ENCODE measurements around the gene KIAA1671.
"Not testable (repeated sequence)": the region's sequence is repeated elsewhere in the genome, so short reads cannot be mapped to it uniquely, and the experiment has no call there.

KIAA1671 gene

DNA sequence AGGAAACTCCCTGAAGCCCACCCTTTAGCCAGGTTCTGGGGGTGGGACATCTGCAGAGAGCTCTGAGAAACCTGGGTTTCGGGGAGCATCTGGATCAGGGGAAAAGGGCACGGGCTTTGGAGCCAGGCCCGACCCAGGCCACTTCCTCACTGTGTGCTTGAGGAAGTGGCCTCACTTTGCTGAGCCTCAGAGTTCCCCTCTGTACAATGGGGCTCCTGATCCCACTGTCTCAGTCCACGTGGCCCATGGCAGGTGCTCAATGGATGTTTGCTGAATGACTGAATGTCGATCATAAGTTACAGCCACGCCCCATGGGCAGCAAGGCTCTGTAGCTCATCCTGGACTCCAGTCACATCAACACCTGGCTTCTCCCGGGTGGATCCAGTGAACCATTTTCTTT is 248.5 kb downstream of the KIAA1671 start:
- no peak for DNase-seq (ENCODE audit: low read depth, low spot score)

DNA sequence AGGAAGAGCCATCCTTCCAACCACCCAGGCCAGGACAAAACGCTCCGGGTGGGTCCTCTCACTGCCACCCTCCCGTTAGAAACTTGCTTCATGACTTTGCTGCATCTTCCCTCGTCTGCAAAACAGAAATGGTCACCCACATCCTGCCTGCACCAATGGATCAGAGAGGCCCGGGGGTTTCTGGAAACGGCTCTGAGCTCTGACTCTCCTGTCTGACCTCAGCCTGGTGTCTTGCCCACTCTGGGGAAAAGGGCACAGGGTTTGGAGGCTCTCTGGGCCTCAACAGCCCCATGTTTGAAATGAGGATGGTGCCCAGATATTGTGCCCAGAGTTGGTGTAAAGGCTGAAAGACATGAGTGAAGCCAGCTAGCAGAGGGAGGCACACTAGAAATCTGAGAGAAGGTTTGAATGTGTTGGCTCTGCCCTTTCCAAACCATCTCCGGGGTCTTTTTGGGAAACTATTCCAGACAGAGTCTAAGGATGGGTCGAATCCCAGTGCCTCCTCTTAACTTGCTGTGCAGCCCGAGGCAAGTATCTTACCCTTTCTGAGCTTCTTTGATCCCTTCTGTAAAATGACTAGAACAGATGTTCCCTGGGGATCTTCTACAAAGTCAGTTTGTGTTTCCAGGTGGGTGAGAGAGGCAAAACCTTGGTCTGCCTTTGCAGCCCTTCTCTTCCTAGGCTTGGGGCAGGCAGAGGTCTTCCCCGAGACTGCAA is 249.2 kb downstream of the KIAA1671 start:
- DNase-seq (ENCODE audit: low read depth, low spot score), result no peak

DNA sequence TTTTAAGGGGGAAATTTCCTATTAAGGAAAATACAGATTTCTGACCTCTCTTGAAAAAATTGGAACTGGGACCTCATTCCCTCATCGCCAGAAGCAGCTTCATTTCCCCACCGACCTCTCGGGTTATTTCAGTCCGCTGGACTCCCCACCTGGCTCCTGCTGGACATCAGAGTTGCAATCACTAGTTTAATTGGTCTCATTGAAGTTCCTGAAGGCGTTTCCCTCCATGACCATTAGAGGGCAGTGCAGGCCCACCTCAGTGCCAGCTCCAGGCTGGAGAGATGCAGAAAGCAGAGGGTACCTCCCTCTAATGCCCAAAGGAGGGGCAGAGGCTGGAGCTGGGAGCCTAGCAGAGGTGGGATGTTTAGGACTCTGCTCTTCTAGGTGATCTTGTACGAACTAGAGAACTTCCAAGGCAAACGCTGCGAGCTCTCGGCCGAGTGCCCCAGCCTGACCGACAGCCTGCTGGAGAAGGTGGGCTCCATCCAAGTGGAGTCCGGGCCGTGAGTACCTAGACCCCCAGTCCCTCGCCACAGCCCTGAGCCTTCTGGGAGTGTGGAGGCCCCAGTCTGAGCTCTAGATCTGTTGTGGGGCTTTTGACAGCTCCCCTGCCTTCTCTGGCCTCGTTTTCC is 249.9 kb downstream of the KIAA1671 start:
- DNase-seq (ENCODE audit: low read depth, low spot score), result no peak

DNA sequence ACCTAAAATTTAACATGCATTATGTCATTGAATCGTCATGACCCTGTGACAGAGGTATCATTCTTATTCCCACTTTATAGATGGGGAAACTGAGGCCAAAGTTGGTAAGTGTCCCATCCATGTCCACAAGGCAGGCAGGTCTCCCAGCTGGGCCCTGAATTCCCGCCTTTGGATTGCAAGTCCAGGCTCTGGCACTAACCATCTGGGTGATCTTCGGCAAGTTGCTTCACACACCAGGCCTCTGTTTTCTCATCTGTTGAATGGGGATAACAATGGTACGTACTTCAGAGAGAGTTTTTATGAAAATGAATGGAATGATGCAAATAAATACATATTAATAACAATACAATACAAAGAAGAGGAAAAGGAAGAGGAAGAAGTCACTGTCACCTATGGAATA is 250.6 kb downstream of the KIAA1671 start:
- DNase-seq (ENCODE audit: low read depth, low spot score), result no peak

DNA sequence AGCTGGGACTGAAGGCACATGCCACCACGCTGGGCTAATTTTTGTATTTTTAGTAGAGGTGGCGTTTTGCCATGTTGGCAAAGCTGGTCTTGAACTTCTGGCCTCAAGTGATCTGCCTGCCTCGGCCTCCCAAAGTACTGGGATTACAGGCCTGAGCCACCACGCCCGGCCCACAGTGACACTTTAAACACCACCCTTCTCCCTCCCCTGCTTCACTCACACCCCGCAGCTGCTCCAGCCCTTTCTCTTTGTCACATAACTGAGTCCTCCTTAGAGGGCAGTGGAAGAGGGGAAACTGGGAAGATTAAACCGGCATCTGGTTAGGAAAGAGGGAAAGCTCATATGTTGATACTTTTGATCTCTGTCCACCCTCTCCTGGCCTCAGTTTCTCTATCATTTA is 252.0 kb downstream of the KIAA1671 start:
- not testable (repeated sequence) for DNase-seq (ENCODE audit: low read depth, low spot score)

DNA sequence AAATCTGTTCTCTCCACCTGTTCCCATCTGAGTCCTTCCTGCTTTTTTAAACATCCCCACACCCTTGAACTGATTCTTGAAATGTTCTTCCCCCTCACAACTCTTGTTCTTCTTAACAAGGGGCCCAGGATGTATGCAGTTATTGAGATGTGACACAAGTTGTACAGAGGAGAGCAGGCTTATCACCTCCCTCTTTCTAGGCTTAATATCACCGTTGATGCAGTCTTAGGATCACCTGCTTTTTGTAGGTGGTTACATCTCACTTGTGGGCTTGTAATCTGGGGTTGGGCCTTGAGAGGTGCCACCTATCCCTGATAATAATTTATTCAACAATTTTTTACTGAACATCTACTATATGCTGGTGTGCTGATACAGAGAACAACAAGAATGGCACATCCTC is 253.3 kb downstream of the KIAA1671 start:
- DNase-seq (ENCODE audit: low read depth, low spot score), result no peak

DNA sequence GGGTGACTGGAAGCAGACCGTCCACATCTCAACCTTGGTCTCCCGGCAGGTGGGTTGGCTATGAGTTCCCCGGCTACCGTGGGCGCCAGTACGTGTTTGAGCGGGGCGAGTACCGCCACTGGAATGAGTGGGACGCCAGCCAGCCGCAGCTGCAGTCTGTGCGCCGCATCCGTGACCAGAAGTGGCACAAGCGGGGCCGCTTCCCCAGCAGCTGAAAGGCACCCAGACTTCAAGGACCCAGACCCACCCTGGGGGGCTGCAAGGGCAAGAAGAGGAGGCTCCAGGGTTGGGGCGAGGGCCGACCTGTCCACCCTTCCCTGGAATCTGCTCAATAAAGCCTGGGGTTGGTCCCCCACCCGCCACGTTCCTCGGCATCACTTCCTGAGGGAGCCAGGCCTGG is 254.5 kb downstream of the KIAA1671 start:
- DNase-seq (ENCODE audit: low read depth, low spot score), result no peak

DNA sequence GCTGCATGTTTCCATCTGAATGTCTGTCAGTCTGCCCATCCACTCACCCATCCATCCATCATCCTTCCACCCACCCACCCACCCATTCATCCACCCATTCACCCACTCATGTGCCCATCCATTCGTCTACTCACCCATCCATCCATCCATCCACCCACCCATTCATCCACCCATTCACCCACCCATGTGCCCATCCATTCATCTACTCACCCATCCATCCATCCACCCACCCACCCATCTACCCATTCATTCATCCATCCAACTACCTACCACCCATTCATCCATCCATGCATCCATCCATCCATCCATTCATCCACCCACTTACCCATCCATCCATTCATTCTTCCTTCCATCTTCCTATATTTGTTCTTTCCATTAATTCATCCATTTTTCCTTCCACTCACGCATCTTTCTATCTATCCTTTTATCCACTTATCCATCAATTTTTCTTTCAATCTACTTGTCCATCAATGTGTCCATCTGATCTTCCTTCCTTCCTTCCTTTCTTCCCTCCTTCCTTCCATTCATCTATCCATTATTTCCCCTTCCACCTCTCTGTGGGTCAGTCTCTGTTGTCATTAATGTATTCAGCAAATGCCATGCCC is 255.1 kb downstream of the KIAA1671 start:
- DNase-seq (ENCODE audit: low read depth, low spot score), result no peak

DNA sequence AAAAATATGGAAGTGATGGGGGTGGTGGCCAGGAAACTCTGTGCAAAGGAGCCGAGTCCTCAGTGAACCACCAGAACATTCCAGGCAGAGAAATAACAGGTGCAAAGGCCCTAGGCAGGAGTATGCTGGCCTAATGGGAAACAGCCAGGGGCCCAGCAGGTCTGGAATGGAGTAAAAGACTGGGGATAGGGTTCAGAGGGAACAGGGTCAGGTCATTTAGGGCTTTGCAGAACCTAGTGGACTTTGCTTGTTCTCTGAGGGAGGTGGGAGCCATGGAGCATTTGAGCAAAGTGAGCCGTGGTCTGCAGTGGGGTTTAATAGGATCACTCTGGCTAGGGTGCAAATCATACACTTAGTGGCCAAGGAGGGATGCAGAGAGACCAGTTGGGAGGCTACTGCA is 255.8 kb downstream of the KIAA1671 start:
- no peak for DNase-seq (ENCODE audit: low read depth, low spot score)

DNA sequence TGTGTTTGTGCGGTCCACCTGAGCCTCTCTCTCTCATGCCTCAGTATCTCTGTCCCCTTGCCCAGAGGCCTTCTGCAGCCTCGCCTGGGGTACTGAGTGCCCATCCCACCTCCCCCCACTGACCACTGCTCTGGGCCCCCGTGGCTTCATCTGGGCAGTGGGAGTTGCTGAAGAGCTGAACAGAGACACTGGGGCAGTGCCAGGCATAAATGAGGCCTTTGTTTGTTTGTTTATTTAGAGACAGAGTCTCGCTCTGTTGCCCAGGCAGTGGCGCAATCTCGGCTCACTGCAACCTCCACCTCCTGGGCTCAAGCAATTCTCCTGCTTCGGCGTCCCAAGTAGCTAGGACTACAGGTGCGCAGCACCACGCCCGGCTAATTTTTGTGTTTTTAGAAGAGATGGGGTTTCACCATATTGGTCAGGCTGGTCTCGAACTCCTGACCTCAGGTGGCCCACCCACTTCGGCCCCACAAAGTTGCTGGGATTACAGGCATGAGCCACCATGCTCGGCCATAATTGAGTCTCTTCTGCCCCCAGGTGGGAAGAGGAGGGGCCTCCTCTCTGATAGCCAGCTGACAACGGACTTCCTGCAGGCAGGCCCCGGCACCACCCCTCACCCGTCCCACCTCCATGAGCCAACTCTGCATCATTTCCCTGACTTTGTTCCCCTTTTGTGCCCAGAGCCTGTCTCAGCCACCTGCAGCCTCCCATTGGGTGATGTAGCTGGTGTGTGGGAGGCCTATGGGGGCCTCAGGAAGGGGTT is 256.4 kb downstream of the KIAA1671 start:
- DNase-seq (ENCODE audit: low read depth, low spot score), result no peak

DNA sequence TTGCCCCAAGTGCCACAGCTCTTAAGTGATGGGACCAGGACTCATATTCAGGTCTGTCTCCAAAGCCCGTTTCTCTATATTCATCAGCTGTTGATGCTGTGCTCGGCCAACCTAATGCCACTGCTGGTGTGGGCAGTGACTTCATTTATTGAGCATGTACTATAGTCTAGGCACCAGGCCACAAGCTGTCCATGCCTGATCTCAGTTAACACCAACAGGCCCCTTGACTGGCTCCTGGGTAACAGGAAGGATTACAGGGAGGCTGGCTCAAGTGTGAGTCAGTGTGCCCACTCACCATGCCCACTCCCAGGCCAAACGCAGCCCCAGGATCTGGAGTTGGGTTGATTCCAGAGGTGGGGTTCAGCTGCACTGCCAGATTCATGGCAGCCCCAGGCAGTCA is 258.3 kb downstream of the KIAA1671 start:
- DNase-seq (ENCODE audit: low read depth, low spot score), result no peak

DNA sequence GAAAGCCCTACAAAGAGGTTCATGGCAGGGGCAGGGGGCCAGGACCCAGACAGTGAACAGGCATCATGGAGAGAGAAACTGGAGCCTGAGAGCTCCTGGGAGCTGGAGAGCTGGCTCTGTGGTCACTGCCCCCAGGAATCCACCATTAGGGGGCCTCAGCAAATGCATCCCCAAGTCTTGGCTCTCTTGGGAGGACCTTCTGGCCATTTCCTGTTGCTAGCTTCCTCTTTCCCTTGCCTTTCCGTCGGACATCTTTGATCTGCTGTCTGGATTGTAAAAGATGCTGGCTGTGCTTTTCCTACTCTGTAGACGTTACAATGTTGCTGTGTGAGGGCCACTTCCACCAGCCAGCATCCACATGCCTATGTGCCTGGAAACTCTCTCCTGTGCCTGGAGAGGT is 259.8 kb downstream of the KIAA1671 start:
- DNase-seq (ENCODE audit: low read depth, low spot score), result no peak

DNA sequence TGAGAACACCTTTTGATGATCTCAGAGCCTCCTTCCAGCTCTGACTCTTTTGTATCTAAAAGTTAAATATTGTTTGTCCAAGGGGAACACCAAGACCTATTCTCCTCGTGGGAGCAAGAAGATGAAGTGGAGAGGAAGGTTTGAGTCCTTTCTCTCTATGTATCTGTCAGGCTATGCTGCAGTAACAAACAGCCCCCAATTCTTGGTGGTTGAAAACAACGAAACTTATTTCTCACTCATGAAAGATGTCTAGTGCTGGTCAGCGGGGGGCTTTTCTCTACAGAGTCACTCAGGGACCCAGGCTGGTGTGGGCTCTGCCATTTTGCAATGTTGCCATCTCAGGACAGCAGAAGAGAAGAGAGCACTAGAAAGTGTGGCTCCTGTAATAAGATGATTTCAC is 260.7 kb downstream of the KIAA1671 start:
- no peak for DNase-seq (ENCODE audit: low read depth, low spot score)

DNA sequence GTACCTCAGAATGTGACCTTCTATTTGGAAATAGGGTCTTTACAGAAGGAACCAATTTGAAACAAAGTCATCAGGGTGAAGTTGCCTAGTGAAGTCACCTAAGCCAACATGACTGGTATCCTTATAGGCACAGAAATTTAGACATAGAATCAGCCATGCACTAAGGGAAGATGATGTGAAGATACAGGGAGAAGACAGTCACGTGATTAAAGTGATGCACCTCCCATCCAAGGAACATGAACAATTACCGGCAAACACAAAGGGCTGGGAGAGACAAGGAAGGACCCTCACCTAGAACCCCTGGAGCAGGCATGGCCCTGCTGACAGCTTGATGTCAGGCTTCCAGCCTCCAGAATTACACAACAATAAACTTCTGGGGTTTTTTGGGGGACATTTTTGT is 263.7 kb downstream of the KIAA1671 start:
- DNase-seq (ENCODE audit: low read depth, low spot score), result no peak

DNA sequence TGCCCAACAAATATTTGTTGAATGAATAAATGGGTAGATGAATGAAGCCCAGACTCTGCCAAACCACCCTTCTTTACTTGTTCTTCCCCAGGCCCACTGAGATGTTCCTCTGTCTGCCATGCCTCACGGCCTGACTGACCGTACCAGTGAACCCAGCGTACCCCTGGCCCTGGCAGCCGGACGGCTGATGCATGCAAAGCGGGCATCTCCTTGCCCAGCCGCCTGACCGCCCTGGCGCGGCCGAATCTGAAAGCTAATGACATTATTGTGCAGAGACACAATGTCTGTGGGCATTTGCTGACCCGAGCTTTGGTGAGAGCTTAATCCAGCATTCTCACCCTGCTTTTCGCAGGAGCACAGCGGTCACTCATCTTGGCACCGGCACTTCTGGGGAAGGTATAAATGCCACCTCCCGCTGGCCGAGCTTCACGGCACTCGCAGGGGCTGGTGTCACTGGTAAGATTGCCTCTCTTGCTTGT is 266.7 kb downstream of the KIAA1671 start, which contains the start of gene CRYBB2:
TSS of gene CRYBB2 (plus strand) at position 429 of the 479 bp plus-strand sequence. CDS start 1,791 bp downstream, outside the sequence.
- DNase-seq (ENCODE audit: low read depth, low spot score), result no peak

DNA sequence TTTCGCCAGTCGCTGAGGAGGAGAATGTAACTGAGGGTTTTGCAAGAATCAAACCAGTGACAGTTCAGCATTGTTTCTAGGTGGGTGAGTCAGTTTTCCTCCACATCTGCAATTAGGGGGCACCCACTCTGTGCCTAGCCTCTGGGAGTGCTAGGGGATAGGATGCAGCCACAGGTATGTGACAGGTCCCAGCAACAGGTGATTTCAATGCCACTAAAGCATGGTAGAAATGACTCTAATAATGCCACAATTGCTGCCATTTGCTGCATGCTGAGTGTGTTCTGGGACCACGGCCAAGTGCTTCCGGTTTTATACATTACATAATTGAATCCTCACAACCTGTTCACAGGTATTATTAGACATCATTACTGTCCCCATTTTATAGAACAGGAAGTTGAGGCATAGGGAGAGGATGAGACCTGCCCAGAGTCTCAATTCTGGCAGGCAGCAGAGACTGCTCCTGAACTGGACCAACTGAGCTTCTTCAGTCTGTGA is 267.5 kb downstream of the KIAA1671 start:
- DNase-seq (ENCODE audit: low read depth, low spot score), result no peak

DNA sequence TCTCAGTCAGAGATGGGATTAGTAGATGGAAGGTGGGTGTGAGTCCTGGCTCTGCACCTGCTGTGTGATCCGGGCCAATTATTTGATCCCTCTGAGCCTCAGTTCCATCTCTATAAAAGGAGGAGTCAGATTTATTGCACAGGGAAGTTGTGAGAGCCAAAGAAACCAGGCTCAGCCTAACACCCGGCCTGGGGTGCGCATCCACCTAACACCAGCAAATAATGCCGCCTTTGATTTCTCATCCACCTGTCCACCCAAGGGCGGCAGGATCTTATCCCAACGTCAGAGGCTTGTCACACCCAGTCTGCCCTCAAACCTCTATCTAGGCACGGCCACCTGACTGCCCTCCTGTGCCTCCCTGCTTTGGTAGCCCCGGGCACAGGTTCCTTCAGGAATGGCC is 269.3 kb downstream of the KIAA1671 start:
- DNase-seq (ENCODE audit: low read depth, low spot score), result no peak

DNA sequence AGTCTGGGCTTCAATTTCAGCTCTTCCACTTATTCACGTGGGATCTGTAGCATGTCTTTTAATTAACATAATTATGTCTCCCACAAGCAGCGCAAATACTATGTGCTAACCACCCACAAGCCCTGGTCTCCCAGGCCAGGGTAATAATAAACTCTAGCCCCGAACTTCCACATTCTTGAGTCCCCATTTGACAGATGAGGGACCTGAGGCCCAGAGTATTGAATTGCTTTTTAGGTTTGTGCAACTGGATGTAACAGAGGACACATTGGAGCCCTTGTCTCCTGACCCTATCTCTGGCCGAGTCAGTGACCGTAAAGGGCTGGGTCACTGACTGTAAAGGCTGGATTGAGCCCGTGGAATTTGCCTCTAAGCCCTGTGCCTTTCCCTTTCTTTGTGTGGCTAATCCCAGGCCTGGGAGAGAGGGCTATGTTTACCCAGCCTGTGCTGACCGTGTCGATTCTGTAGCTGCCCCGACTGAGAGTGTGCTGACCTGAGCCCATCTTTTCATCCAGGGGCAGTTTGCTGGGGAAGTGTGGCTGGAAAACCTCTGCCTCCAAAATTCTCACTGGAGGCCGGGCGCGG is 270.8 kb downstream of the KIAA1671 start:
- DNase-seq (ENCODE audit: low read depth, low spot score), result no peak

DNA sequence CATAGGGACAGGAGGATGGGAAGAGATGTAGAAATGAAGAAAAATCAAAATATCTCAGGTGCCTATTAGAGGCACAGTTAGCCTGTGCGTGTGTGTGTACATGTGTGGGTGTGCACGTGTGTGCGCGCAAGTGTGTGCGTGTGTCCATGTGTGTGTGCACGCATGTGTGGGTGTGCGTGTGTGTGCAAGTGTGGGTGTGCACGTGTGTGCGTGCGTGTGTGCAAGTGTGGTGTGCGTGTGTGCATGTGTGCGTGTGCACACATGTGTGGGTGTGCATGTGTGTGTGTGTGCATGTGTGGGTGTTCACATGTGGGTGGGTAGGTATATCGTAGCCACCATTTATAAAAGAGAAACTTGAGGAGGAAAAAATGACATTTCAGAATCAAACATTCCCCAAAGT is 276.3 kb downstream of the KIAA1671 start:
- DNase-seq (ENCODE audit: low read depth, low spot score), result no peak

DNA sequence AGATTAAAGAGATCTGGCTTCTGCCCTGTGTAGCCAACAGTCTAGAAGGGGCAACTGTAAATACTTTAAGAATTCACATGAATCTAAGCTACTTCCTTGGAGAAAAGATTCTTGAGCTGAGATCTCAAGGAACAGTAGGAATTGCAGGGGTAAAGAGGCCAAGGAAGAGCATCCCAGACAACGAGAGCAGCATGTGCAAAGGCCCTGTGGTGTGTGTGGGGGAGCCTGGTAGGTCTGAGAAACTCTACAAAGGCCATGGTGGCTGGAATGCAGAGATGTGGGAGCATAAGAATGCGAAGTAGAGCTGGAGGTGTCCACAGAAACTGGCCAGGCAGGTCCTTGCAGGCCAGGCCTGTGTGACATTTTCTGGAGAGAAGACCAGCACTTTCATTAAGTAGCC is 278.2 kb downstream of the KIAA1671 start:
- DNase-seq (ENCODE audit: low read depth, low spot score), result not testable (repeated sequence)

DNA sequence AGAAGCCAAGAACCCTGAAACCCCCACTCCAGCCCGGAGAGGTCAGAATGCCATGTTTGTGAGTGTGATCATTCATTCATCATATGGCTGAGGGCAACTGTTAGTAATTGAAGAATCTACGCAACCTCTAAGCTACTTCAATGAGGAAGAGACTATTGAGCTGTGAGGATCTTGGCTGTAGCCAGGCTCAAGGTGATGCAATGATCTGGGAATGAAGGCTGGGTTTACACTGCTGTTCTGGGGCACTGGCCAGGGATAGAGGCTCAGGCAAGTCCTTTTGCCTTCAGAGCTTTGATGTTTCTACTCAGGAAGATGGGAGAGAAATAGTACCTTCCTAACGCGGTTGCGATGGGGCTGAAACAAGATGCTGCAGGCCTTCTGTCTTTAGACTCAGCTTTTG is 279.8 kb downstream of the KIAA1671 start:
- DNase-seq (ENCODE audit: low read depth, low spot score), result no peak

DNA sequence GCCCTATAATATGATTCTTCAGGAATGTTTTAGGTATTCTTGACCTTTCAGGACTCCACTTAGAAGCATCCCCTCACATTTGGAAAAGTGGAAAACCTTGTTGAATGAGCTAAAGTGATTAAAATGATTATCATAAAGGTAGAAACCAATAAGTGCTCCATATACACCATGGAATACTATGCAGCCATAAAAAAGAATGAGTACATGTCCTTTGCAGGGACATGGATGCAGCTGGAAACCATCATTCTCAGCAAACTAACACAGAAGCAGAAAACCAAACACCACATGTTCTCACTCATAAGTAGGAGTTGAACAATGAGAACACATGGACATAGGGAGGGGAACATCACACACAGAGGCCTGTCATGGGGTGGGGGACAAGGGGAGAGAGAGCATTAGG is 281.2 kb downstream of the KIAA1671 start:
- DNase-seq (ENCODE audit: low read depth, low spot score), result not testable (repeated sequence)
